Body of pancreas (tissue), 4 donors: ENCODE data around the gene RGS11.

ENCODE experiments used
- CTCF ChIP-seq, 7 experiments: fragments of 450-650 bp in 4 of 7; fragments of 200-600 bp in 3 of 7; sonication (generic) in 3 of 7; IDR thresholded peaks; one replicate each; pipeline ENCODE4 v1.5.1; 2016 to 2019; ENCODE audit warnings: antibody characterized with exemption in 7 of 7
- POLR2A ChIP-seq, 3 donors: fragments of 450-650 bp; IDR thresholded peaks; one replicate each; pipeline ENCODE4 v1.6.1; 2016; ENCODE audit warnings: antibody characterized with exemption in 3 of 3, mild to moderate bottlenecking in 2 of 3

GRCh38 chr16:309476-309875, 33.7 kb upstream of the RGS11 start:
- TF ChIP-seq CTCF (IDR thresholded peaks at IDR 0.05) = no peak
- TF ChIP-seq POLR2A (IDR thresholded peaks at IDR 0.05) = no peak
